ENCODE data around the gene RCOR2. TPM values are rescaled to one million over a fixed set of nuclear protein-coding genes. Genes with fewer than 3 reads are reported as not detected.

Gene RCOR2
- total RNA-seq, 2 experiments from 2014 or later, result 2.1 to 2.4 TPM

- Histone ChIP-seq H2AFZ (ENCODE audit: low read length) (no peak overlapping the region), H3K36me3 (ENCODE audit: insufficient read depth, low read length) (no peaks in the 10 kb centered on the region), H3K4me1 (ENCODE audit: insufficient read depth, low read length, poor library complexity, severe bottlenecking) (peaks cover 29% of the 10 kb centered on the region), H3K9me3 (ENCODE audit: low read length) (no peaks in the 10 kb centered on the region), H3K4me3 (ENCODE audit: low read depth, low read length, poor library complexity, severe bottlenecking) (no peak overlapping the region), H3K79me2 (ENCODE audit: insufficient read depth, low read depth, low read length) (no peaks in the 10 kb centered on the region), H4K20me1 (ENCODE audit: insufficient read depth, low read length) (no peaks in the 10 kb centered on the region), H3K9me2 (ENCODE audit: insufficient read depth, low read length) (no peaks in the 10 kb centered on the region), H3K4me2 (ENCODE audit: low read length) (no peak overlapping the region), H3K27ac (ENCODE audit: low read depth, low read length, poor library complexity, severe bottlenecking) (no peak overlapping the region)
- TF ChIP-seq, protein P1, sequence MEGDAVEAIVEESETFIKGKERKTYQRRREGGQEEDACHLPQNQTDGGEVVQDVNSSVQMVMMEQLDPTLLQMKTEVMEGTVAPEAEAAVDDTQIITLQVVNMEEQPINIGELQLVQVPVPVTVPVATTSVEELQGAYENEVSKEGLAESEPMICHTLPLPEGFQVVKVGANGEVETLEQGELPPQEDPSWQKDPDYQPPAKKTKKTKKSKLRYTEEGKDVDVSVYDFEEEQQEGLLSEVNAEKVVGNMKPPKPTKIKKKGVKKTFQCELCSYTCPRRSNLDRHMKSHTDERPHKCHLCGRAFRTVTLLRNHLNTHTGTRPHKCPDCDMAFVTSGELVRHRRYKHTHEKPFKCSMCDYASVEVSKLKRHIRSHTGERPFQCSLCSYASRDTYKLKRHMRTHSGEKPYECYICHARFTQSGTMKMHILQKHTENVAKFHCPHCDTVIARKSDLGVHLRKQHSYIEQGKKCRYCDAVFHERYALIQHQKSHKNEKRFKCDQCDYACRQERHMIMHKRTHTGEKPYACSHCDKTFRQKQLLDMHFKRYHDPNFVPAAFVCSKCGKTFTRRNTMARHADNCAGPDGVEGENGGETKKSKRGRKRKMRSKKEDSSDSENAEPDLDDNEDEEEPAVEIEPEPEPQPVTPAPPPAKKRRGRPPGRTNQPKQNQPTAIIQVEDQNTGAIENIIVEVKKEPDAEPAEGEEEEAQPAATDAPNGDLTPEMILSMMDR (conservative IDR thresholded peaks at IDR 0.05; ENCODE audit: low read length), result peak; percentile 79
- no peak for TF ChIP-seq EZH2phosphoT487 (IDR thresholded peaks at IDR 0.05; ENCODE audit: borderline replicate concordance, low read depth, low read length)
- BruUV-seq (replicated peaks), result no TSS peak
- intact Hi-C loops (cut with micrococcal nuclease; ENCODE audit: unreplicated experiment), result no loop called here
- DNase-seq (ENCODE audit: low spot score), result peak; percentile 51
- ChIA-PET CTCF (ENCODE audit: unreplicated experiment) (interaction anchor here (0.6 kb wide), 3 partner anchors 23 to 443 kb away, joined by 3 to 8 read pairs (median 6); no protein-coding TSS in a partner anchor), POLR2A (interaction anchor here (0.6 kb wide), 2 partner anchors 17 to 95 kb away, joined by 4 to 5 read pairs; no protein-coding TSS in a partner anchor)
Observed at GRCh38 chr11:63920939-63921417, 4.0 kb upstream of the RCOR2 start.

- ChIA-PET POLR2A (interaction anchor here (0.6 kb wide), 2 partner anchors 17 to 94 kb away, joined by 4 to 5 read pairs; no protein-coding TSS in a partner anchor), CTCF (ENCODE audit: unreplicated experiment) (interaction anchor here (0.6 to 1.1 kb wide), 4 partner anchors 23 to 442 kb away, joined by 3 to 8 read pairs (median 5); partner anchors contain the start of gene MARK2)
- no peak for TF ChIP-seq EZH2phosphoT487 (IDR thresholded peaks at IDR 0.05; ENCODE audit: borderline replicate concordance, low read depth, low read length)
- TF ChIP-seq, protein P1 (conservative IDR thresholded peaks at IDR 0.05; ENCODE audit: low read length), result no peak
- no peaks in the 10 kb centered on the region for H3K79me2 ChIP-seq (ENCODE audit: insufficient read depth, low read depth, low read length)
- no peak for DNase-seq (ENCODE audit: low spot score)
- no peaks in the 10 kb centered on the region for H3K9me2 ChIP-seq (ENCODE audit: insufficient read depth, low read length)
- peaks cover 32% of the 10 kb centered on the region for H3K4me1 ChIP-seq (ENCODE audit: insufficient read depth, low read length, poor library complexity, severe bottlenecking)
- no peak overlapping the region for H3K27ac ChIP-seq (ENCODE audit: low read depth, low read length, poor library complexity, severe bottlenecking)
- H4K20me1 ChIP-seq (ENCODE audit: insufficient read depth, low read length), result no peaks in the 10 kb centered on the region
- no TSS peak for BruUV-seq (replicated peaks)
- intact Hi-C loops (cut with micrococcal nuclease; ENCODE audit: unreplicated experiment), result no loop called here
- H3K36me3 ChIP-seq (ENCODE audit: insufficient read depth, low read length), result no peaks in the 10 kb centered on the region
- no peak overlapping the region for H3K4me2 ChIP-seq (ENCODE audit: low read length)
- no peak overlapping the region for H3K4me3 ChIP-seq (ENCODE audit: low read depth, low read length, poor library complexity, severe bottlenecking)
- H3K9me3 ChIP-seq (ENCODE audit: low read length), result no peaks in the 10 kb centered on the region
- H2AFZ ChIP-seq (ENCODE audit: low read length), result no peak overlapping the region
Observed at GRCh38 chr11:63920126-63920938, 3.4 kb upstream of the RCOR2 start.
